ENCODE data around the gene FUT6.
"Not testable (repeated sequence)": the region's sequence is repeated elsewhere in the genome, so short reads cannot be mapped to it uniquely, and the experiment has no call there.

Gene FUT6

DNA sequence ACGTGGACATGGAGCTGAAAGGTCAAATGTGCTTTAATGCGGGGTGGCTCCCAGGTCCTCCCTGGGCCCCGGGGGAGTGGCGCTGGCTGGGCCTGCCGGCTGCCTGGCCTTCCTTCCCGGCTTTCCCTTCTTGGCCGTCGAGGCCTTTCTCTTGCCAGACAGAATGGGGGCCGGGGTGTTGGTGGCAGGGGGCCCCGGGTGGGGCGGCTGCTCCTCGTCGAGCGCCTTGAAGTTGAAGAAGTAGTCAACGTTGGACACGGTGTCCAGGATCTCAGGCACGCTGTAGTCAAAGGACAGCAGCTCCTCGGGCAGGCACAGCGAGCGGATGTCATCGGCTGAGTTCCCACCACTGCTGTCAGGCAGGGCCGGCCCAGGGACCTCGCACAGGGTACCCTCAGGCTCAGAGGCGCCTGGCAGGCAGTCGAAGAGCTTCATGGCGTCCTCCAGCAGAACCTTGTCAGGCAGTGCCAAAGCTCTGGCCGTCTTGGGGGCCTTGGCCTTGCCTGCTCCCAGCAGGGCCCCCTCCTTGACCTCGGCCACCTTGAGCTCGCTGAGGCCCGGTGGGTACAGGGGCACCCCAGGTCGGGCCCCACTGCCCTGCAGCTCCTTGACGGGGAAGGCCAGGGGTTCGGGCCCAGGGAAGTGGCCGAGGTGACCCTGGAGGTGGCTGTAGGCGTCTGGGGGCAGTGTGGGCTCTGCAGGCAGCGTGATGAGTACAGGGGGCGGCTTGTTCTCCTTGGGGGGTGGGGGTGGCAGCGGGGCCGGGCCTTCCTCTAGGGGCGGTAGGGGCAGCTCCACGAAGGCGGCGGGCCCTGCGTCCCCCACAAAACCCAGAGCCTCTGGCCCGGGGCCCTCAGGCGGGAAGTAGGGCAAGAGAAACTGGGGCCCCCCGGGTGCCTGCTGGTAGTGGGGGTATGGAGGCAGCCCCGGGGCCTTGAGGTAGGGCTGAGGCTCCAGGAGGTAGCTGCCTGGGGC is 56.3 kb downstream of the FUT6 start:
- DNase-seq = no peak

GRCh38 chr19:5782322-5782721 is 57.2 kb downstream of the FUT6 start:
- no peak for DNase-seq

DNA sequence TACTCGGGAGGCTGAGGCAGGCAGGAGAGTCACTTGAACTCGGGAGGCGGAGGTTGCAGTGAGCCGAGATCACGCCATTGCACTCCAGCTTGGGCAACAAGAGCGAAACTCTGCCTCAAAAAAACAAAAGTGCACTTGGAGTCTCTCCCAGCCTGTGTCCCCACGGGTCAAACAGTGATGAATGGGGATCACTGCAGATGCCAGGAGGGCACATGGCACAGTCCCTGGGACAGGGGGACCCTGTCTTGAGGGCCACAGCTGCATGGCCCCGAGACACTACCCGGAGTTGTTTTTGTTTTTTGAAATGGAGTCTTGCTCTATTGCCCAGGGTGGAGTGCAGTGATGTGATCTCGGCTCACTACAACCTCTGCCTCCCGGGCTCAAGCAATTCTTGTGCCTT is 58.6 kb downstream of the FUT6 start:
- not testable (repeated sequence) for DNase-seq
